ENCODE measurements around the gene CA10. TPM values are rescaled to one million over a fixed set of nuclear protein-coding genes. Genes with fewer than 3 reads are reported as not detected.

CA10 gene
- total and polyA plus RNA-seq, 2 experiments from 2014 or later: 0.92 to 1.5 TPM

DNA sequence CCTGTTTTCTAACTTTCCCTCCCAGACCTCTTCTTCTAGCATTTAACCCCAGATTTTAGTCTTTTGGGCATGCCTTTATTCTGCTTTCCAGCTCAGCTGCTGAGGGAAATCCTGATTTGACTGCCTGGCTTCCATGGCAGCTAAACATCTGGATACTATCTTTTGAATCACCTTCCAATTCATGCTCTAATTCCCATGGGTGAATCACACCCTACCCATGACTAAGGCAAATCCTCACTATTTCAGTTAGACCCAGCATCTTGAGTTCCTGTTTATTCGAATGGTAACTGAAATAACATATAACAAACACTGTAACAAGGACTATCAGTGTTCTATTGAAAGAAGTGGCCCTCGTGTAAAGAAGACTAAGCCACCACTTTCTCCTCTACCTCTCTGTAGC, 29.8 kb downstream of the CA10 start:
- H3K27ac ChIP-seq (ENCODE audit: low read depth): no peak overlapping the region
- no peak overlapping the region for H2AFZ ChIP-seq
- no peaks in the 10 kb centered on the region for H3K36me3 ChIP-seq (ENCODE audit: insufficient read depth)
- no peaks in the 10 kb centered on the region for H3K36me3 Mint-ChIP-seq (ENCODE audit: low read depth)
- H3K4me3 ChIP-seq: no peak overlapping the region
- H3K27ac Mint-ChIP-seq: no peak overlapping the region
- no peaks in the 10 kb centered on the region; the same call in 1 of the 2 replicates for H3K9me2 ChIP-seq (ENCODE audit: insufficient read depth)
- DNase-seq (ENCODE audit: low spot score): no peak
- H3K27me3 ChIP-seq (ENCODE audit: insufficient read depth): no peaks in the 10 kb centered on the region
- no peak overlapping the region for H3K4me3 Mint-ChIP-seq
- H3K27me3 Mint-ChIP-seq (ENCODE audit: insufficient read depth, low read depth, poor library complexity): peaks cover 2% of the 10 kb centered on the region
- no peak overlapping the region for H3K4me2 ChIP-seq
- ATAC-seq: no peak
- no peaks in the 10 kb centered on the region for H3K4me1 Mint-ChIP-seq
- no peaks in the 10 kb centered on the region for H3F3A ChIP-seq (replicated peaks; ENCODE audit: low read depth)
- peaks cover 5% of the 10 kb centered on the region; the same call in 1 of the 3 replicates for H3K9me3 Mint-ChIP-seq
- H3K79me2 ChIP-seq (replicated peaks; ENCODE audit: insufficient read depth): no peaks in the 10 kb centered on the region
- TF ChIP-seq, protein P1, sequence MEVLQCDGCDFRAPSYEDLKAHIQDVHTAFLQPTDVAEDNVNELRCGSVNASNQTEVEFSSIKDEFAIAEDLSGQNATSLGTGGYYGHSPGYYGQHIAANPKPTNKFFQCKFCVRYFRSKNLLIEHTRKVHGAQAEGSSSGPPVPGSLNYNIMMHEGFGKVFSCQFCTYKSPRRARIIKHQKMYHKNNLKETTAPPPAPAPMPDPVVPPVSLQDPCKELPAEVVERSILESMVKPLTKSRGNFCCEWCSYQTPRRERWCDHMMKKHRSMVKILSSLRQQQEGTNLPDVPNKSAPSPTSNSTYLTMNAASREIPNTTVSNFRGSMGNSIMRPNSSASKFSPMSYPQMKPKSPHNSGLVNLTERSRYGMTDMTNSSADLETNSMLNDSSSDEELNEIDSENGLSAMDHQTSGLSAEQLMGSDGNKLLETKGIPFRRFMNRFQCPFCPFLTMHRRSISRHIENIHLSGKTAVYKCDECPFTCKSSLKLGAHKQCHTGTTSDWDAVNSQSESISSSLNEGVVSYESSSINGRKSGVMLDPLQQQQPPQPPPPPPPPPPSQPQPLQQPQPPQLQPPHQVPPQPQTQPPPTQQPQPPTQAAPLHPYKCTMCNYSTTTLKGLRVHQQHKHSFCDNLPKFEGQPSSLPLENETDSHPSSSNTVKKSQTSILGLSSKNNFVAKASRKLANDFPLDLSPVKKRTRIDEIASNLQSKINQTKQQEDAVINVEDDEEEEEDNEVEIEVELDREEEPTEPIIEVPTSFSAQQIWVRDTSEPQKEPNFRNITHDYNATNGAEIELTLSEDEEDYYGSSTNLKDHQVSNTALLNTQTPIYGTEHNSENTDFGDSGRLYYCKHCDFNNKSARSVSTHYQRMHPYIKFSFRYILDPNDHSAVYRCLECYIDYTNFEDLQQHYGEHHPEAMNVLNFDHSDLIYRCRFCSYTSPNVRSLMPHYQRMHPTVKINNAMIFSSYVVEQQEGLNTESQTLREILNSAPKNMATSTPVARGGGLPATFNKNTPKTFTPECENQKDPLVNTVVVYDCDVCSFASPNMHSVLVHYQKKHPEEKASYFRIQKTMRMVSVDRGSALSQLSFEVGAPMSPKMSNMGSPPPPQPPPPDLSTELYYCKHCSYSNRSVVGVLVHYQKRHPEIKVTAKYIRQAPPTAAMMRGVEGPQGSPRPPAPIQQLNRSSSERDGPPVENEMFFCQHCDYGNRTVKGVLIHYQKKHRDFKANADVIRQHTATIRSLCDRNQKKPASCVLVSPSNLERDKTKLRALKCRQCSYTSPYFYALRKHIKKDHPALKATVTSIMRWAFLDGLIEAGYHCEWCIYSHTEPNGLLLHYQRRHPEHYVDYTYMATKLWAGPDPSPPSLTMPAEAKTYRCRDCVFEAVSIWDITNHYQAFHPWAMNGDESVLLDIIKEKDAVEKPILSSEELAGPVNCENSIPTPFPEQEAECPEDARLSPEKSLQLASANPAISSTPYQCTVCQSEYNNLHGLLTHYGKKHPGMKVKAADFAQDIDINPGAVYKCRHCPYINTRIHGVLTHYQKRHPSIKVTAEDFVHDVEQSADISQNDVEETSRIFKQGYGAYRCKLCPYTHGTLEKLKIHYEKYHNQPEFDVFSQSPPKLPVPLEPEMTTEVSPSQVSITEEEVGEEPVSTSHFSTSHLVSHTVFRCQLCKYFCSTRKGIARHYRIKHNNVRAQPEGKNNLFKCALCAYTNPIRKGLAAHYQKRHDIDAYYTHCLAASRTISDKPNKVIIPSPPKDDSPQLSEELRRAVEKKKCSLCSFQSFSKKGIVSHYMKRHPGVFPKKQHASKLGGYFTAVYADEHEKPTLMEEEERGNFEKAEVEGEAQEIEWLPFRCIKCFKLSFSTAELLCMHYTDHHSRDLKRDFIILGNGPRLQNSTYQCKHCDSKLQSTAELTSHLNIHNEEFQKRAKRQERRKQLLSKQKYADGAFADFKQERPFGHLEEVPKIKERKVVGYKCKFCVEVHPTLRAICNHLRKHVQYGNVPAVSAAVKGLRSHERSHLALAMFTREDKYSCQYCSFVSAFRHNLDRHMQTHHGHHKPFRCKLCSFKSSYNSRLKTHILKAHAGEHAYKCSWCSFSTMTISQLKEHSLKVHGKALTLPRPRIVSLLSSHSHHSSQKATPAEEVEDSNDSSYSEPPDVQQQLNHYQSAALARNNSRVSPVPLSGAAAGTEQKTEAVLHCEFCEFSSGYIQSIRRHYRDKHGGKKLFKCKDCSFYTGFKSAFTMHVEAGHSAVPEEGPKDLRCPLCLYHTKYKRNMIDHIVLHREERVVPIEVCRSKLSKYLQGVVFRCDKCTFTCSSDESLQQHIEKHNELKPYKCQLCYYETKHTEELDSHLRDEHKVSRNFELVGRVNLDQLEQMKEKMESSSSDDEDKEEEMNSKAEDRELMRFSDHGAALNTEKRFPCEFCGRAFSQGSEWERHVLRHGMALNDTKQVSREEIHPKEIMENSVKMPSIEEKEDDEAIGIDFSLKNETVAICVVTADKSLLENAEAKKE (CRISPR knock-in tag; IDR thresholded peaks at IDR 0.05): no peak
- TF ChIP-seq STAT1 (IDR thresholded peaks at IDR 0.05; ENCODE audit: unreplicated experiment) (no peak), EZH2 (IDR thresholded peaks at IDR 0.05; ENCODE audit: low read depth, unreplicated experiment) (no peak), ZNF114 (CRISPR knock-in tag; IDR thresholded peaks at IDR 0.05) (no peak), JUNB (IDR thresholded peaks at IDR 0.05; ENCODE audit: unreplicated experiment) (no peak), EZH2phosphoT487 (IDR thresholded peaks at IDR 0.05; ENCODE audit: unreplicated experiment) (no peak), POLR2AphosphoS5 (IDR thresholded peaks at IDR 0.05; ENCODE audit: low read depth) (no peak), CREB1 (CRISPR knock-in tag; IDR thresholded peaks at IDR 0.05; ENCODE audit: low read depth) (no peak)
- TF ChIP-seq, protein P2, sequence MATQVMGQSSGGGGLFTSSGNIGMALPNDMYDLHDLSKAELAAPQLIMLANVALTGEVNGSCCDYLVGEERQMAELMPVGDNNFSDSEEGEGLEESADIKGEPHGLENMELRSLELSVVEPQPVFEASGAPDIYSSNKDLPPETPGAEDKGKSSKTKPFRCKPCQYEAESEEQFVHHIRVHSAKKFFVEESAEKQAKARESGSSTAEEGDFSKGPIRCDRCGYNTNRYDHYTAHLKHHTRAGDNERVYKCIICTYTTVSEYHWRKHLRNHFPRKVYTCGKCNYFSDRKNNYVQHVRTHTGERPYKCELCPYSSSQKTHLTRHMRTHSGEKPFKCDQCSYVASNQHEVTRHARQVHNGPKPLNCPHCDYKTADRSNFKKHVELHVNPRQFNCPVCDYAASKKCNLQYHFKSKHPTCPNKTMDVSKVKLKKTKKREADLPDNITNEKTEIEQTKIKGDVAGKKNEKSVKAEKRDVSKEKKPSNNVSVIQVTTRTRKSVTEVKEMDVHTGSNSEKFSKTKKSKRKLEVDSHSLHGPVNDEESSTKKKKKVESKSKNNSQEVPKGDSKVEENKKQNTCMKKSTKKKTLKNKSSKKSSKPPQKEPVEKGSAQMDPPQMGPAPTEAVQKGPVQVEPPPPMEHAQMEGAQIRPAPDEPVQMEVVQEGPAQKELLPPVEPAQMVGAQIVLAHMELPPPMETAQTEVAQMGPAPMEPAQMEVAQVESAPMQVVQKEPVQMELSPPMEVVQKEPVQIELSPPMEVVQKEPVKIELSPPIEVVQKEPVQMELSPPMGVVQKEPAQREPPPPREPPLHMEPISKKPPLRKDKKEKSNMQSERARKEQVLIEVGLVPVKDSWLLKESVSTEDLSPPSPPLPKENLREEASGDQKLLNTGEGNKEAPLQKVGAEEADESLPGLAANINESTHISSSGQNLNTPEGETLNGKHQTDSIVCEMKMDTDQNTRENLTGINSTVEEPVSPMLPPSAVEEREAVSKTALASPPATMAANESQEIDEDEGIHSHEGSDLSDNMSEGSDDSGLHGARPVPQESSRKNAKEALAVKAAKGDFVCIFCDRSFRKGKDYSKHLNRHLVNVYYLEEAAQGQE (IDR thresholded peaks at IDR 0.05; ENCODE audit: unreplicated experiment): no peak
- TF ChIP-seq, protein P3, sequence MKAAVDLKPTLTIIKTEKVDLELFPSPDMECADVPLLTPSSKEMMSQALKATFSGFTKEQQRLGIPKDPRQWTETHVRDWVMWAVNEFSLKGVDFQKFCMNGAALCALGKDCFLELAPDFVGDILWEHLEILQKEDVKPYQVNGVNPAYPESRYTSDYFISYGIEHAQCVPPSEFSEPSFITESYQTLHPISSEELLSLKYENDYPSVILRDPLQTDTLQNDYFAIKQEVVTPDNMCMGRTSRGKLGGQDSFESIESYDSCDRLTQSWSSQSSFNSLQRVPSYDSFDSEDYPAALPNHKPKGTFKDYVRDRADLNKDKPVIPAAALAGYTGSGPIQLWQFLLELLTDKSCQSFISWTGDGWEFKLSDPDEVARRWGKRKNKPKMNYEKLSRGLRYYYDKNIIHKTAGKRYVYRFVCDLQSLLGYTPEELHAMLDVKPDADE (IDR thresholded peaks at IDR 0.05): no peak
- TF ChIP-seq, protein P4, sequence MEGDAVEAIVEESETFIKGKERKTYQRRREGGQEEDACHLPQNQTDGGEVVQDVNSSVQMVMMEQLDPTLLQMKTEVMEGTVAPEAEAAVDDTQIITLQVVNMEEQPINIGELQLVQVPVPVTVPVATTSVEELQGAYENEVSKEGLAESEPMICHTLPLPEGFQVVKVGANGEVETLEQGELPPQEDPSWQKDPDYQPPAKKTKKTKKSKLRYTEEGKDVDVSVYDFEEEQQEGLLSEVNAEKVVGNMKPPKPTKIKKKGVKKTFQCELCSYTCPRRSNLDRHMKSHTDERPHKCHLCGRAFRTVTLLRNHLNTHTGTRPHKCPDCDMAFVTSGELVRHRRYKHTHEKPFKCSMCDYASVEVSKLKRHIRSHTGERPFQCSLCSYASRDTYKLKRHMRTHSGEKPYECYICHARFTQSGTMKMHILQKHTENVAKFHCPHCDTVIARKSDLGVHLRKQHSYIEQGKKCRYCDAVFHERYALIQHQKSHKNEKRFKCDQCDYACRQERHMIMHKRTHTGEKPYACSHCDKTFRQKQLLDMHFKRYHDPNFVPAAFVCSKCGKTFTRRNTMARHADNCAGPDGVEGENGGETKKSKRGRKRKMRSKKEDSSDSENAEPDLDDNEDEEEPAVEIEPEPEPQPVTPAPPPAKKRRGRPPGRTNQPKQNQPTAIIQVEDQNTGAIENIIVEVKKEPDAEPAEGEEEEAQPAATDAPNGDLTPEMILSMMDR (conservative IDR thresholded peaks at IDR 0.05; ENCODE audit: low read depth in 2 of 2): no peak
- no peaks in the 10 kb centered on the region for H4K20me1 ChIP-seq (replicated peaks; ENCODE audit: insufficient read depth)
- no peaks in the 10 kb centered on the region for H3K4me1 ChIP-seq (ENCODE audit: insufficient read depth)

Measured in GM23338 (cell line).